22Rv1 (cell line): ENCODE measurements around the gene COMT.

ENCODE experiments used
- CTCF ChIP-seq: fragments of 450-650 bp; IDR thresholded peaks from 2 replicates; pipeline ENCODE4 v1.5.1; 2017; ENCODE audit warnings: mild to moderate bottlenecking
- ZFX ChIP-seq: fragments of 450-650 bp; IDR thresholded peaks from 2 replicates; pipeline ENCODE4 v1.6.1; 2017; ENCODE audit warnings: antibody characterized with exemption, borderline replicate concordance

- TF ChIP-seq CTCF, result no peak
- no peak for TF ChIP-seq ZFX
These were observed 43.8 kb upstream of the COMT start for GRCh38 chr22:19897726-19898125.
